Measurements from ENCODE around the gene GLI2. TPM values are rescaled to one million over a fixed set of nuclear protein-coding genes. Genes with fewer than 3 reads are reported as not detected.

Gene GLI2
- total and polyA plus RNA-seq, 9 of the 15 experiments (the other 6 are each of a cell fraction or from before 2014, with no cell fraction given): 0.24 TPM; not detected in 8

GRCh38 chr2:120762341-120763061, 26.8 kb downstream of the GLI2 start:
- 6% methylated on average over 15 of the region's 15 CpGs for WGBS (ENCODE audit: insufficient coverage, low coverage, missing lambda C conversion rate)
- Histone ChIP-seq H3K9me3 (replicated peaks; ENCODE audit: control insufficient read depth, insufficient read depth, low read depth, low read length) (no peaks in the 10 kb centered on the region), H3K9ac (ENCODE audit: insufficient read depth in 1 of 2, low read depth in 2 of 2, low read length in 2 of 2) (no peak overlapping the region), H4K20me1 (replicated peaks; ENCODE audit: control insufficient read depth, insufficient read depth, low read length) (no peaks in the 10 kb centered on the region), H3K27me3 (ENCODE audit: control insufficient read depth in 2 of 2, insufficient read depth in 2 of 2, low read length in 2 of 2) (peaks cover 18 to 53% of the 10 kb centered on the region in 2 experiments; a peak in 3 of 5 replicates), H3K9me1 (ENCODE audit: control insufficient read depth, insufficient read depth, low read length) (no peaks in the 10 kb centered on the region), H3K4me1 (replicated peaks in 1 of 2; ENCODE audit: control insufficient read depth in 2 of 2, insufficient read depth in 2 of 2, low read length in 2 of 2) (peaks cover 0 to 6% of the 10 kb centered on the region in 2 experiments; a peak in 1 of 5 replicates), H3K4me2 (ENCODE audit: insufficient read depth, low read length) (no peak overlapping the region), H3K4me3 (no peak overlapping the region), H2AFZ (ENCODE audit: low read depth, low read length) (no peak overlapping the region), H3K27ac (ENCODE audit: extremely low read depth, low read depth, low read length) (no peak overlapping the region), H3K36me3 (ENCODE audit: control insufficient read depth, insufficient read depth, low read length) (no peaks in the 10 kb centered on the region), H3K79me2 (ENCODE audit: control insufficient read depth, insufficient read depth, low read length) (no peaks in the 10 kb centered on the region)
- DNase-seq (ENCODE audit: extremely low read depth in 1 of 4, low spot score in 3 of 4): no peak
- TF ChIP-seq MTA3 (IDR thresholded peaks at IDR 0.05; ENCODE audit: borderline replicate concordance) (no peak), CHD1 (IDR thresholded peaks at IDR 0.05; ENCODE audit: low read length) (no peak), HNRNPLL (IDR thresholded peaks at IDR 0.05; ENCODE audit: low read depth, low read length, poor library complexity, severe bottlenecking) (no peak), KDM5B (IDR thresholded peaks at IDR 0.05; ENCODE audit: insufficient replicate concordance, low read depth, low read length) (no peak), ZNF740 (CRISPR knock-in tag; IDR thresholded peaks at IDR 0.05) (no peak), ZNF740 (tag; IDR thresholded peaks at IDR 0.05) (no peak), ZNF274 (IDR thresholded peaks at IDR 0.05; ENCODE audit: borderline replicate concordance, low read depth, low read length) (no peak), EWSR1 (IDR thresholded peaks at IDR 0.05; ENCODE audit: borderline replicate concordance, low read depth, partially characterized antibody) (no peak), KLF6 (CRISPR knock-in tag; IDR thresholded peaks at IDR 0.05; ENCODE audit: borderline replicate concordance) (no peak), RBBP5 (IDR thresholded peaks at IDR 0.05; ENCODE audit: borderline replicate concordance, insufficient read depth, low read length, poor library complexity, severe bottlenecking) (no peak), ZNF408 (CRISPR knock-in tag; IDR thresholded peaks at IDR 0.05; ENCODE audit: low read depth) (no peak), NELFE (IDR thresholded peaks at IDR 0.05; ENCODE audit: insufficient read depth, insufficient read length) (no peak)
- in situ Hi-C loops (cut with MboI) (no loop called here), intact Hi-C loops (cut with micrococcal nuclease) (no loop called here)
- no peak for ATAC-seq
- ChIA-PET POLR2A (no interaction called here), CTCF (ENCODE audit: low intra/inter-chr PET ratio) (no interaction called here)
- no peak for FAIRE-seq
- BruUV-seq (replicated peaks): no TSS peak

Data from K562 (cell line).